DOHH2 (cell line): Measurements from ENCODE around the gene DLX5.

Experiments
- CTCF ChIP-seq: fragments of 200-600 bp; sonication (generic); IDR thresholded peaks from one replicate; pipeline ENCODE4 v1.5.1; 2014; ENCODE audit warnings: antibody characterized with exemption, mild to moderate bottlenecking, low read depth, low read length; ENCODE audit not compliant: poor library complexity, severe bottlenecking
- EZH2phosphoT487 ChIP-seq: fragments of 200-600 bp; sonication (generic); IDR thresholded peaks from 2 replicates; pipeline ENCODE4 v1.6.1; 2017; ENCODE audit warnings: borderline replicate concordance, mild to moderate bottlenecking, antibody characterized with exemption, low read length, moderate library complexity, mixed read lengths

GRCh38 chr7:97009753-97010732 is 14.6 kb downstream of the DLX5 start:
- no peak for TF ChIP-seq CTCF
- no peak for TF ChIP-seq EZH2phosphoT487
